ENCODE results near the gene CCR5.

The CCR5 gene

DNA sequence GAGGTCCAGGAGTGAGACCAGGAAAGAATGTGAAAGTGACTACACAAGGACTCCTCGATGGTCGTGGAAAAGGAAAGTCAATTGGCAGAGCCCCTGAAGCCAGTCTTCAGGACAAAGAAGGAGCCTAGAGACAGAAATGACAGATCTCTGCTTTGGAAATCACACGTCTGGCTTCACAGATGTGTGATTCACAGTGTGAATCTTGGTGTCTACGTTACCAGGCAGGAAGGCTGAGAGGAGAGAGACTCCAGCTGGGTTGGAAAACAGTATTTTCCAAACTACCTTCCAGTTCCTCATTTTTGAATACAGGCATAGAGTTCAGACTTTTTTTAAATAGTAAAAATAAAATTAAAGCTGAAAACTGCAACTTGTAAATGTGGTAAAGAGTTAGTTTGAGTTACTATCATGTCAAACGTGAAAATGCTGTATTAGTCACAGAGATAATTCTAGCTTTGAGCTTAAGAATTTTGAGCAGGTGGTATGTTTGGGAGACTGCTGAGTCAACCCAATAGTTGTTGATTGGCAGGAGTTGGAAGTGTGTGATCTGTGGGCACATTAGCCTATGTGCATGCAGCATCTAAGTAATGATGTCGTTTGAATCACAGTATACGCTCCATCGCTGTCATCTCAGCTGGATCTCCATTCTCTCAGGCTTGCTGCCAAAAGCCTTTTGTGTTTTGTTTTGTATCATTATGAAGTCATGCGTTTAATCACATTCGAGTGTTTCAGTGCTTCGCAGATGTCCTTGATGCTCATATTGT, 10.8 kb upstream of the CCR5 start:
- FAIRE-seq = no peak

DNA sequence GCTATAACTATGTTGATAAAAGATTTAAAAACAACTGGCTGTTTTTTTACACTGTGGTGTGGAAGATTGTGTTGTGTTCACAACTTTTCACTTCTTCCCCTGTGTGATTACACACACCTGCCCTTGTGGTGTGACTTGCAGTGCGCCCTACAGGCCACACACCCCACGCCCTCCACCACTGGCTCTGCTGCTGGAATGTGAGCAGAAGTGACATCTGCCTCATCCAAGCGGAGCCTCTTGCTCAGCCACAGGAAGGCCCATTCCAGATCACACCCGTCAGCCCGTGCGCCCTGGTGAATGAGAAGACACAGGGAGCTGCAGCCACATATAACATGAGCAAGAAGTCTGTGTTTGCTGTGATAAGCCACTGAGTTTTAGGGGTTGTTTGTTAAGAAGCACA, 9.8 kb upstream of the CCR5 start:
- FAIRE-seq = no peak

DNA sequence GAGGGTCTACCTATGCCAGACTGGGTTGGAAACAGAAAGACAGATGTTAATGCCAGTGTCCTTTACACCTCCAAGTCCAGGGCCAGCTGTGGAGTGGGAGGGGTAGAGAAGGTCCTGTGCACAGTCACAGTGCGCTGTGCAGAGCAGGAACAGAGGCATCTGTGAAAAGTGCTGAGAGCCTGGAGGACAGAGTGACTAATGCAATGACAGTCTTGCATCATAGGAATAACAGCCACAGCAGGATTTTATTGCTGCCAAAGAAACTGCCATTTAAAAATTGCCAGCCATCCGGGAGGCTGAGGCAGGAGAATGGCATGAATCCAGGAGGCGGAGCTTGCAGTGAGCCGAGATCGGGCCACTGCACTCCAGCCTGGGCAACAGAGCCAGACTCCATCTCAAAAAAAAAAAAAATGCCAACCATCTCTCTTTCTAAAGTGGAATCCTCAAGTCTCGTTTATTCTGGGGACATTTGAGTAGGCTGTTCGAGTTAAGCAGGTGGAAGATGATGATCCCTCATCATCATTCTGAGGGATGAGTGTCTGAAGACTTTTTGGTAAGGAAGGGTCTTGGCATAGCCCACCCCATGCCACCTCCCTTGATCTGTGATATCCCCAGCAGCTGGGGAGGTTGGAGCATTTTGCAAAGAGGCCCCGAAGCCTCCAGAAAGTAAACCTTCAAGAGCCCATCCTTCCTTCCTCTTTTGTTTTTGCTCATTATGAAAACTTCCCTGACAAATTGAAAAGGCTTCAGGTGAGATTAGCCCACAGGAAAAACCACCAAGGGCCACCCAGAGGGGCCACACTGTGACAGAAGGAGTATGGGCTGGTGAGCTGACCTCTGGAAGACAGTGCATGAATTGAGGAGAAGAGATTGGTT, 9.1 kb upstream of the CCR5 start:
- FAIRE-seq = no peak

DNA sequence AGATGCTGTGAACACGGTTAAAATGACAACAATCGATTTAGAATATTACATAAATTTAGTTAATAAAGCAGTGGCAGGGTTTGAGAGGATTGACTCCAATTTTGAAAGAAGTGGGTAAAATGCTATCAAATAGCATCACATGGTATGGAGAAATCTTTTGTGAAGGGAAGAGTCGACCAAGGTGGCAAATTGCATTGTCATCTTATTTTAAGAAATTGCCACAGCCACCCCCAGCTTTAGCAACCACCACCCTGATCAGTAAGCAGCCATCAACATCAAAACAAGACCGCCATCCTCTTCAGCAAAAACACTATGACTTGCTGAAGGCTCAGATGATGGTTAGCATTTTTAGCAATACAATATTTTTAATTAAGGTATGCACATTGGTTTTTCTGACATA, 5.7 kb upstream of the CCR5 start:
- no peak for FAIRE-seq

DNA sequence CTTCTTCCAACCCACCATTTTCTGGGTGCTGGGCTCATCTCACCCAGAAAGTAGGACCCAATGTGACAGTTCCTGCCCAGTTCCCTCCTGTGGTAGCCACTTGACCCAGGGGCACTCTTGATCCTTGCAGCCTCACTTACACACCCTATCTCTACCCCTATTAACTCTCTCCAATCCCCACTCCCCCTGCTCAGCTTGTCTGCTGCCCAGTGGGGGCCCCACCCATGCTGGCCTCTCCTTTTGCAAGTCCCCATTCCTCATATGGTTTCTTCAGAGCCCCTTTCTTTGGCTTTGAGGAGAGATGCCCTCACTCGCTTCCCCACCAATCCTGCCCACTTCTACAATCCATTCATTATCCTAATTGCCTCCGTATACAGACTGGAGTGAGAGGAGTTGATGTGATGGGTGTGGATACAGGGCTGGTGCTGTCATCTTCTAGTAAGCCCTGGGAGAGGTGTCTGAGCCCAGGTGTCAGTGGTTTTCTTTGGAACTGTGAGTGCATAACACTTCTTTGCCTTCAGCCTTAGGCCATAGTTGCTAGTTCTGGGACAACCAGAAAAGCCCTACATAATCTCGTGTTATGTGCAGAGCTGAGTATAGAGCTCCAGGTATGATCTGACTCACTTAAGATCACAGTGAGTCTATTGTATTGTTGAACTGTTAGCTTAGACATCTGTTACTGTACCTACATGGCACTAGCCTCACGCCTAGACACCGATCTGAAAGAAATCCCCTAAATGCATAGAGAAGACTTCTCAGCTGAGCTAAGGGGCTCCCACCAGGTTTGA, 4.8 kb upstream of the CCR5 start:
- no peak for FAIRE-seq

DNA sequence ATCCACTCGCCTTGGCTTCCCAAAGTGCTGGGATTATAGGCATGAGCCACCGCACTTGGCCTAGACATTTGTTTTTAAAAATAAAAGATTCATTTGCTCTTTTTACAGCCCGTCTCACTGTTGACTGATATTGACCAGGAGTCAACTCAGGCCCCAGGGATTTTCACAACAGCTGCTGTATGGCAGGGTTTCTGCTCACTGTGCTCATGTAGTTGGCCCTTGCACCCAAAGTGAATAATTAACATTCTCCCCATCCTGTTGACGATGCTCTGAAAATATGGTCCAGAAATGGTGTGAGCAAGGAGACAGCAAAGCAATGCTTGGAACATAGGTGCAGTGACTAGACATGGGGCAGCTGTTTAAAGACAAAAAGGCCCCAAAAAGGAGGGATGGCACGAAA, 2.9 kb upstream of the CCR5 start:
- no peak for FAIRE-seq

DNA sequence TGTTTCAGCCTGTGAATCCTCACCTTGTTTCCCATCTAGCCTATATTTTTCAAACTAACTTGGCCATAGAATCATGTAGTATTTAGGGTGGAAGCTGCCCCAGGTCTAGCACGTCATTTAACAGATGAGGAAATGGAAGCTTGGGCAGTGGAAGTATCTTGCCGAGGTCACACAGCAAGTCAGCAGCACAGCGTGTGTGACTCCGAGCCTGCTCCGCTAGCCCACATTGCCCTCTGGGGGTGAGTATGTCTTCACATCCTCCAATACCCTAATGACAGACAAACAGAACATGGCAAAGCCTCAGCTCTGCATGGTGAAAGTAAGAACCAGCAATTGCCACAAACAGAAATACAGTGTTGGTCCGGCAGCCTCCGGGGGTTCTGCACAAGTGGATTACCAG, 2.2 kb upstream of the CCR5 start:
- no peak for FAIRE-seq

DNA sequence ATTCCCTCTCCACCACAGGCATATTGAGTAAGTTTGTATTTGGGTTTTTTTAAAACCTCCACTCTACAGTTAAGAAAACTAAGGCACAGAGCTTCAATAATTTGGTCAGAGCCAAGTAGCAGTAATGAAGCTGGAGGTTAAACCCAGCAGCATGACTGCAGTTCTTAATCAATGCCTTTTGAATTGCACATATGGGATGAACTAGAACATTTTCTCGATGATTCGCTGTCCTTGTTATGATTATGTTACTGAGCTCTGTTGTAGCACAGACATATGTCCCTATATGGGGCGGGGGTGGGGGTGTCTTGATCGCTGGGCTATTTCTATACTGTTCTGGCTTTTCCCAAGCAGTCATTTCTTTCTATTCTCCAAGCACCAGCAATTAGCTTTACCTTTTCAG, 1.6 kb upstream of the CCR5 start:
- no peak for FAIRE-seq

DNA sequence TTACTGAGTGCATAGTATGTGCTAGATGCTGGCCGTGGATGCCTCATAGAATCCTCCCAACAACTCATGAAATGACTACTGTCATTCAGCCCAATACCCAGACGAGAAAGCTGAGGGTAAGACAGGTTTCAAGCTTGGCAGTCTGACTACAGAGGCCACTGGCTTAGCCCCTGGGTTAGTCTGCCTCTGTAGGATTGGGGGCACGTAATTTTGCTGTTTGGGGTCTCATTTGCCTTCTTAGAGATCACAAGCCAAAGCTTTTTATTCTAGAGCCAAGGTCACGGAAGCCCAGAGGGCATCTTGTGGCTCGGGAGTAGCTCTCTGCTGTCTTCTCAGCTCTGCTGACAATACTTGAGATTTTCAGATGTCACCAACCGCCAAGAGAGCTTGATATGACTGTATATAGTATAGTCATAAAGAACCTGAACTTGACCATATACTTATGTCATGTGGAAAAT, 1.0 kb upstream of the CCR5 start:
- FAIRE-seq = no peak

DNA sequence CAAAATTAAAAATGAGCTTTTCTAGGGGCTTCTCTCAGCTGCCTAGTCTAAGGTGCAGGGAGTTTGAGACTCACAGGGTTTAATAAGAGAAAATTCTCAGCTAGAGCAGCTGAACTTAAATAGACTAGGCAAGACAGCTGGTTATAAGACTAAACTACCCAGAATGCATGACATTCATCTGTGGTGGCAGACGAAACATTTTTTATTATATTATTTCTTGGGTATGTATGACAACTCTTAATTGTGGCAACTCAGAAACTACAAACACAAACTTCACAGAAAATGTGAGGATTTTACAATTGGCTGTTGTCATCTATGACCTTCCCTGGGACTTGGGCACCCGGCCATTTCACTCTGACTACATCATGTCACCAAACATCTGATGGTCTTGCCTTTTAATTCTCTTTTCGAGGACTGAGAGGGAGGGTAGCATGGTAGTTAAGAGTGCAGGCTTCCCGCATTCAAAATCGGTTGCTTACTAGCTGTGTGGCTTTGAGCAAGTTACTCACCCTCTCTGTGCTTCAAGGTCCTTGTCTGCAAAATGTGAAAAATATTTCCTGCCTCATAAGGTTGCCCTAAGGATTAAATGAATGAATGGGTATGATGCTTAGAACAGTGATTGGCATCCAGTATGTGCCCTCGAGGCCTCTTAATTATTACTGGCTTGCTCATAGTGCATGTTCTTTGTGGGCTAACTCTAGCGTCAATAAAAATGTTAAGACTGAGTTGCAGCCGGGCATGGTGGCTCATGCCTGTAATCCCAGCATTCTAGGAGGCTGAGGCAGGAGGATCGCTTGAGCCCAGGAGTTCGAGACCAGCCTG, 984 bp downstream of the CCR5 start:
- no peak for FAIRE-seq

DNA sequence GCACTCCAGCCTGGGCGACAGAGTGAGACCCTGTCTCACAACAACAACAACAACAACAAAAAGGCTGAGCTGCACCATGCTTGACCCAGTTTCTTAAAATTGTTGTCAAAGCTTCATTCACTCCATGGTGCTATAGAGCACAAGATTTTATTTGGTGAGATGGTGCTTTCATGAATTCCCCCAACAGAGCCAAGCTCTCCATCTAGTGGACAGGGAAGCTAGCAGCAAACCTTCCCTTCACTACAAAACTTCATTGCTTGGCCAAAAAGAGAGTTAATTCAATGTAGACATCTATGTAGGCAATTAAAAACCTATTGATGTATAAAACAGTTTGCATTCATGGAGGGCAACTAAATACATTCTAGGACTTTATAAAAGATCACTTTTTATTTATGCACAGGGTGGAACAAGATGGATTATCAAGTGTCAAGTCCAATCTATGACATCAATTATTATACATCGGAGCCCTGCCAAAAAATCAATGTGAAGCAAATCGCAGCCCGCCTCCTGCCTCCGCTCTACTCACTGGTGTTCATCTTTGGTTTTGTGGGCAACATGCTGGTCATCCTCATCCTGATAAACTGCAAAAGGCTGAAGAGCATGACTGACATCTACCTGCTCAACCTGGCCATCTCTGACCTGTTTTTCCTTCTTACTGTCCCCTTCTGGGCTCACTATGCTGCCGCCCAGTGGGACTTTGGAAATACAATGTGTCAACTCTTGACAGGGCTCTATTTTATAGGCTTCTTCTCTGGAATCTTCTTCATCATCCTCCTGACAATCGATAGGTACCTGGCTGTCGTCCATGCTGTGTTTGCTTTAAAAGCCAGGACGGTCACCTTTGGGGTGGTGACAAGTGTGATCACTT, 2.0 kb downstream of the CCR5 start:
- no peak for FAIRE-seq

DNA sequence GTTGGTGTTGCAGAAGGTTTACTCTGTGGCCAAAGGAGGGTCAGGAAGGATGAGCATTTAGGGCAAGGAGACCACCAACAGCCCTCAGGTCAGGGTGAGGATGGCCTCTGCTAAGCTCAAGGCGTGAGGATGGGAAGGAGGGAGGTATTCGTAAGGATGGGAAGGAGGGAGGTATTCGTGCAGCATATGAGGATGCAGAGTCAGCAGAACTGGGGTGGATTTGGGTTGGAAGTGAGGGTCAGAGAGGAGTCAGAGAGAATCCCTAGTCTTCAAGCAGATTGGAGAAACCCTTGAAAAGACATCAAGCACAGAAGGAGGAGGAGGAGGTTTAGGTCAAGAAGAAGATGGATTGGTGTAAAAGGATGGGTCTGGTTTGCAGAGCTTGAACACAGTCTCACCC, 4.0 kb downstream of the CCR5 start:
- no peak for FAIRE-seq

DNA sequence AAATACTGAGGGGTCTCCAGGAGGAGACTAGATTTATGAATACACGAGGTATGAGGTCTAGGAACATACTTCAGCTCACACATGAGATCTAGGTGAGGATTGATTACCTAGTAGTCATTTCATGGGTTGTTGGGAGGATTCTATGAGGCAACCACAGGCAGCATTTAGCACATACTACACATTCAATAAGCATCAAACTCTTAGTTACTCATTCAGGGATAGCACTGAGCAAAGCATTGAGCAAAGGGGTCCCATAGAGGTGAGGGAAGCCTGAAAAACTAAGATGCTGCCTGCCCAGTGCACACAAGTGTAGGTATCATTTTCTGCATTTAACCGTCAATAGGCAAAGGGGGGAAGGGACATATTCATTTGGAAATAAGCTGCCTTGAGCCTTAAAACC, 4.5 kb downstream of the CCR5 start:
- FAIRE-seq = no peak

DNA sequence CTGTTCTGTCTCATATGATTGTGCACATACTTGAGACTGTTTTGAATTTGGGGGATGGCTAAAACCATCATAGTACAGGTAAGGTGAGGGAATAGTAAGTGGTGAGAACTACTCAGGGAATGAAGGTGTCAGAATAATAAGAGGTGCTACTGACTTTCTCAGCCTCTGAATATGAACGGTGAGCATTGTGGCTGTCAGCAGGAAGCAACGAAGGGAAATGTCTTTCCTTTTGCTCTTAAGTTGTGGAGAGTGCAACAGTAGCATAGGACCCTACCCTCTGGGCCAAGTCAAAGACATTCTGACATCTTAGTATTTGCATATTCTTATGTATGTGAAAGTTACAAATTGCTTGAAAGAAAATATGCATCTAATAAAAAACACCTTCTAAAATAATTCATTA, 5.1 kb downstream of the CCR5 start:
- FAIRE-seq = no peak

DNA sequence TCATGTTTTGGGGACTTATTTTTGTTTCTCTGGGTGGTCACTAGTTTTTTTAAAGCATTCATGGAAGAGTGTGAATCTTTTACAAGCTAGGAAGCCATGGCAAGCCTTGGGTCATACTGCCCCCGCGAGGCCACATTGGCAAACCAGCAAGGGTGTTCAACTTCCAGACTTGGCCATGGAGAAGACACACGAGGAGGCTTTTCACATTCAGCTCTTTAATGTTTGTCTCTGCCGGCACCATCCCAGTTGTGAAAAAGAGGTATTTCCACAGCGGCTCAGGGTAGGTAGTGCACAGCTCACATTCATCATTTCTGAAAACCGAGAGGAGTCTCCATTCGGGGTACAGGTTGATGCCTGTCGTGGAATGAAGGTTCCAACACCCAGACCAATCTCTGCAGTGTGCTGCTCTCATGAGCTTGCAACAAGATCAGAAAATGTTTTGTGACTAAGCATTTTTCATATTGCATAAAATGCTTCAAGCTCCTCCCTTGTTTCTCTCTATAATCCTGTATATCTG, 7.7 kb downstream of the CCR5 start:
- no peak for FAIRE-seq

DNA sequence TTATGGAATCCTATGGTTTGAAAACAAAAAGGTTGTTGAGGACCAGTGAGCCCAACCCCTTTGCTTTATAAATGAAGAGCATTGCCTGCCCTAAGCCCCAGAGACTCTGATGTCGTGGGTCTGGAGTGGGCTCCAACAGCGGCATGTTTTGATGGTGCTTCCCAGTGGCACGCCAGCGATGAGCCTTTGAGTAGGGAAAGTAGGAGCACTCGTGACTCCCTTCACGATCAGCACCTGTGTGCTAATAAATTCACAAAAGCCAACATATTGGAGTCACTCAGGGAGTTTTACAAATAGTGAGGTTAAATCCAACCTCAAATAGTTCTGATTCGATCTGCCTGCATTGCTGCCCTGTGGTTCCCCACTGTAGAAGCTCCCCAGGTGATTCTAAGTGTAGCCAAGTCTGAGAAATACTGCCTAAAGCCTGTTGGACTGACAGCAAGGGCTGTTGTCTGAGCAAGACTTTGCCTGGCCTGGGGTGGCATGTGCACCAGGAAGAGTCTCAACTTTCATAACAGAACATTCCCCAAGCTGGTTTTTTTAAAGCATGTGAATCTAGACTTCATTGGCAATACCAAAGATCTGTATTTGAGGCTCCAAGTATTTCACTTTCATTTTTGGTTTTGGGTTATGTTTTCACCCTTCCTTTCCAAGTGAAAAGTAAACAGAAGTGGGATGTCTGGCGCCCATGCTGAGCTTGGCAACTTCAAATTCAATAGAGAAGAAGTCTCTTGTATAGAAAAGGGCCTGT, 9.9 kb downstream of the CCR5 start:
- FAIRE-seq = no peak

DNA sequence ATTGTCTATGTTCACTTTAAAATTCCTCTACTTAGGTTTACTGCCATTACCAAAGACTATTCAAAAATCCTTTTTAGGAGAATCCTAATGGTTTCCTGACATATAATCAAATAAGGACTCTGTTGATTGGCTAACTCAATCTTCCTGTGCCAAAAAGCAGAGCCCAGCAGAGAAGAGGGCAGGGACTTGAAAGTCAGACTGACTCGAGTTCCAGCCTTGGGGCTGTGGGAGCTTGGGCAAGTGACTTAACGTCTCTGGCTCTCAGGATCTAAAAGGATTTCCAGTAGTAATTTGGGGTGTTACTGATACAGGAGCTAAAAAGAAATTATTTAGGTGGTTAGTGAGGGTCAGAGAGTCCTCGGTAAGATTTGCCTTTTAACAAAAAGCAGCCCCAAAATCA, 10.9 kb downstream of the CCR5 start:
- FAIRE-seq = no peak

DNA sequence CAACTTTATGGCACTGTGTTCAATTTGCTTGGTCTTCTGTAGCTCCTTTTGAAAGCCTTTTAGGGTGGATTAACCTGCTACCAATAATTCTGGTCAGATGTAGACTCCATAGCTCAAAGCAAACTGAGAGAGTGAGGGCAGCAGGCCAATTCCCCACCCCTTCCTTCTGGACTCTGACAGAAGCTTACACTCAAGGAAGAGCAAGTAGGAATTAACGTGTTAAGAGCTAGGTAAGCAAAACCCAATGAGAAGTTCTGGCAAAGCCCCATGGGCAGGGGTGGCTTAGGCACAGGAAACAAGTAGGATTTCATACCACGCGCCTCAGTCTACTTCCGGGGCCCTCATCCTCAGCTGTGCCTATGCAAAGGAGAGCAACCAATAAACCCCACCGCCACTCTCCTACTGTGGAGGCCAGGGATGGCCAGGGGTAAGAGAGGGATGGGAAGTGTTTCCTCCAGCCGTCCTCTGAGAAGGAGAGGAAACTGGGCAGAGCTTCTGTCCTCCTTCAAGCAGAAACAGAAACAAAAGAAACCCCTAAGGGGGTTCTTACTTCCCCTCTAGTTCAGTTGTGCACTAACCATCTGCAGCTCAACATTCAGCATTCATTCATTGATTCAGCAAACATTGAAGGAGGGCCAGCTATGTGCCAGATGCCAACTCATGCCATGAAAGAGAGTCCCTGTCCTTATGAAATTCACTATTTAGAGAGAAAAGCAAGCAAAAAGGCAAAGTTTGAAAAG, 12.6 kb downstream of the CCR5 start:
- no peak for FAIRE-seq

DNA sequence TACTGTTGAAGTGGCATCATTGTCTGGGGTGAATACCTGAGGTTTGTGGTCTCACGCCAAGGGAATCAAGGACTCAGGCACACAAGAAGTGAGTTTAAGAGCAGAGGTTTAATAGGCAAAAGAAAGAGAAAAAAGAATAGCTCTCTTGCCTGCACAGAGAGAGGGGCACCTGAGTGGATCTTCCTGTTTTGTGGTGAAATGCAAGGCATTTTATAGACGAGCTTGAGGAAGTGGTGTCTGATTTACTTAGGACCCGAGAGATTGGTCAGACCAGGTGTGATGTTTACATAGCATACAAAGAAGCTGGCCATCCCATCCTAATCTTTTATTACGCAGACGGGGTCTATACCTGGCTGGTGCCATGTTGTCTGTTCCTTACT, 13.2 kb downstream of the CCR5 start:
- no peak for FAIRE-seq

DNA sequence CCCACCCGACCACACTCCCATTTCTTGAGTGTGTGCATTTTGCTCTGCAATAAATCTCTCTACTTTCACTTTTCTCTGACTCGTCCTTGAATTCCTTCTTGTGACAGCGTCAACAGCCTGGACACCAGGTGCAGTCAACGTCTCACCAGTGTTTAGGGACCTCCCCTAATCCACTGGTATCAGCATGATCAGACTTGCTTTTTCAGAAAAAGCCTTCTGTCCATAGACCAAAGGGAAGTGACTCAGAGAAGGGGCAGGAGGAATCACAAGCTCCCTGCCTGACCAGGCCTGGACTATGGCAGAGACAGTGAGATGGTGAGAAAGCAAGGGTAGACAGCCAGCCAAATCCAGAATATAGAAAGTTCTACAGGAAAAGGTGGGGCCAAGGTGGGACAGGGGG, 15.5 kb downstream of the CCR5 start:
- FAIRE-seq = no peak

Measured in TTC549 (cell line).